Ramos (cell line): ENCODE data around the gene GSE1.

Experiments used
- in situ Hi-C: fragments of 300-500 bp; cut with MboI; formaldehyde crosslinking; loops from one replicate; pipeline ENCODE4 v1.14.3; 2022; ENCODE audit warnings: low sequenced_read_pairs; ENCODE audit not compliant: unreplicated experiment

The GSE1 gene

GRCh38 chr16:85573696-85574641, 39.2 kb upstream of the GSE1 start:
- in situ Hi-C loops: no loop called here

GRCh38 chr16:85574672-85575475, 38.2 kb upstream of the GSE1 start:
- in situ Hi-C loops: no loop called here

- in situ Hi-C loops: no loop called here
Observed at GRCh38 chr16:85575920-85576319, 37.2 kb upstream of the GSE1 start.

- in situ Hi-C loops: no loop called here
Observed at GRCh38 chr16:85576944-85577343, 36.2 kb upstream of the GSE1 start.

GRCh38 chr16:85577899-85578598, 35.1 kb upstream of the GSE1 start:
- in situ Hi-C loops: no loop called here

DNA sequence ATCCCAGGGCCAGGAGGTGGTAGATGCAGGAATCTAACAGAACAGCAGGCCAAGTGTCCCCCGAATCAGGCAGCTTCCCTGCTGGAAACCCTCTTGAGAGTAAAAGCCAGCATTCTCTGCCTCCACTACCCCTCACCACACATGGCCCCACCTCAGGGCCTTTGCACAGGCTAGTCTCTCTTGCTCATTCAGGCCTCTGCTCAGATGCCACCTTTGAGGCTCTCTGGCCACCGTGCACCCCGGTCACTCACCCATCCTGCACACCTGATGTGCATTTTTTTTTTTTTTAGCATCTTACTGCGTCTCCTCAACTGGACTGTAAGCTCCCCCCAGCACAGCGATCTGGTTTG, 34.5 kb upstream of the GSE1 start:
- in situ Hi-C loops: no loop called here

- in situ Hi-C loops: no loop called here
Observed at GRCh38 chr16:85579191-85579590, 33.9 kb upstream of the GSE1 start.

DNA sequence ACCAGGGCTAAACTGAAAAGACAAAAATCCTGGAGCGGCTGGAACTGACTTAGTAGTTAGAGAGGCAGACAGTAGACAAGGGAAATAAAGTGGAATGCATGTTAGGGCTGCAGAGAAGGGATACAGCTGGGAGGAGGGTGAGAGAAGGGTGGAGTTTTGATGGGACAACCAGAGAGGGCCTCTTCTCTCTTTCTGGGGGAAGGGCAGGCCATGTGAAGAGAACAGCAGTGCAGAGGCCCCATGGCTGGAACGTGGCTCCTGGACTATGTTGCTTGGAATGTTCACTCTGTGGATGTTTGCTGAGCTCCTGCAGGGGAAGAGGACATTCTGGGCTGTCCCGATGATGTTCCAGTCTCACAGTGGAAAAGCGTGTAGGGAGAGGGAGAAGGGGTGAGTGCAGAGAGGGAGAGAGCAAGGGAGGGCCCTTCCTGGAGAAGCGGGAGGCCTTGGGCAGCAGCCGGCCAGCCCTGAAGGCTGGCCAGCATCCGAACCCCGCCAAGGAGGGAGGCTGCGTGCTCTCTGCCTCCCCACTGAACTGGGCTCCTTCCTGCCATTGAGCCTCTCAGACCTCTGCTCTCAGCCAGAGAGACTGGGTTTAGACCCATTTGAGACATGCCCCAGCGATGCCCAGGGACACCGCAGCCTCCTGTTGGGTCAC, 33.1 kb upstream of the GSE1 start:
- in situ Hi-C loops: no loop called here

- in situ Hi-C loops: no loop called here
Observed at GRCh38 chr16:85580684-85581083, 32.4 kb upstream of the GSE1 start.

GRCh38 chr16:85582229-85582991, 30.7 kb upstream of the GSE1 start:
- in situ Hi-C loops: no loop called here

- in situ Hi-C loops: no loop called here
Observed at GRCh38 chr16:85583491-85584181, 29.5 kb upstream of the GSE1 start.

DNA sequence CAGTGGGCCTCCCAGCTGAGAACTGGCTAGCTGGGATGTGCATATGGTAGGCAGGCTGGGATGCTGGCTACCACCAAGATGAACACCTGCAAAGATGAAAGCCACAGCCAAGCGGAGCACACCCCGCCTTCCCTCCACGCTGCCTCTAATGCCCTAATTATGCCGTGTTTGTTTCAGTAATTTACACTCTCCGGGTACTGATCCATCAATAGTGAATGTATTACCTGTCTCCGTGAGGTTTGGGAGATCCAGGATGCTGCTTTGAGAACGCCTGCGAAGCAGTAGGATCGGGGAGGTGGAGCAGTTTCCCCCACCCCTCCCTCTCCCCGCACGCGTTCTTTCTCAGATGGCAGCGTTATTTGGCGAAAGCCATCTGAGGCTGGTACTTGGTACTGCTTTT, 28.9 kb upstream of the GSE1 start:
- in situ Hi-C loops: no loop called here

DNA sequence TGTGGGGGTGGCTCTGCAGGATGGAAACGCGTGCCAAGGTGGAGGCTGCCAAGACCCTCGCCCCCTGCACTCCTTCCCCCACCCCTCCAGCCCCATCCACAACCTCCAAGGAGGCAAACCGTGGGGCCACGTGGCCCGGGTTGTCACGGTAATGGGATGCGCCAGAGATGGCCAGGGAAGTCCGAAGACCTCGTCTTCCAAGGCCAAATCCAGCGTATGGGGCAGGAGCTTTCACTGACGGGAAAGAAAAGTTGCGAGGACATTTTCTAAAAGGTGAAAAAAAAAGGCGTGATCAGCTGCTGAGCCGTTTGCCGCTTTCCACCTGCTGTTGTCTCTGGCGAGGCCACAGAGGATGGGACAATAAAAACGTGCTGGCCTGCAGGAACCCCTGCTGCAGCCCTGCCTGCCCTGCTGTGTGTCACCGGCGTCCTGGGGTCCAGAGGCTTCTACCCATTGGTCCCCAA, 28.3 kb upstream of the GSE1 start:
- in situ Hi-C loops: no loop called here

GRCh38 chr16:85585711-85586110, 27.4 kb upstream of the GSE1 start:
- in situ Hi-C loops: no loop called here

- in situ Hi-C loops: no loop called here
Observed at GRCh38 chr16:85586380-85587104, 26.6 kb upstream of the GSE1 start.

GRCh38 chr16:85587762-85588556, 25.2 kb upstream of the GSE1 start:
- in situ Hi-C loops: no loop called here
